Hepatocyte (in vitro differentiated cells): ENCODE data around the gene TBL1X. TPM values are rescaled to one million over a fixed set of nuclear protein-coding genes. Genes with fewer than 3 reads are reported as not detected.

Experiments
- DNase-seq: peaks from one replicate; pipeline ENCODE4 v3.0.0-alpha.2; 2016; ENCODE audit warnings: low spot score
- H2AFZ ChIP-seq: fragments of 200-600 bp; sonication (generic); 2 replicates; pipeline ENCODE4 v1.6.0; 2016; ENCODE audit warnings: antibody characterized with exemption, mild to moderate bottlenecking
- H3K27ac ChIP-seq: fragments of 200-600 bp; sonication (generic); 2 replicates; pipeline ENCODE4 v1.5.1; 2016; ENCODE audit warnings: mild to moderate bottlenecking
- H3K27me3 ChIP-seq: fragments of 200-600 bp; sonication (generic); 2 replicates; pipeline ENCODE4 v1.6.1; 2016
- H3K36me3 ChIP-seq: fragments of 200-600 bp; sonication (generic); replicated peaks from 2 replicates; pipeline ENCODE4 v1.5.1; 2016; ENCODE audit warnings: low read depth; ENCODE audit not compliant: insufficient read depth
- H3K4me1 ChIP-seq: fragments of 200-600 bp; sonication (generic); 2 replicates; pipeline ENCODE4 v1.5.1; 2016; ENCODE audit warnings: mild to moderate bottlenecking, moderate library complexity; ENCODE audit not compliant: insufficient read depth
- H3K4me2 ChIP-seq: fragments of 200-600 bp; sonication (generic); 2 replicates; pipeline ENCODE4 v1.6.0; 2016
- H3K4me3 ChIP-seq: fragments of 200-600 bp; sonication (generic); 2 replicates; pipeline ENCODE4 v1.5.1; 2016; ENCODE audit warnings: mild to moderate bottlenecking
- H3K79me2 ChIP-seq: fragments of 200-600 bp; sonication (generic); 2 replicates; pipeline ENCODE4 v1.6.0; 2017; ENCODE audit warnings: mild to moderate bottlenecking
- H3K9me2 ChIP-seq: fragments of 200-600 bp; sonication (generic); replicated peaks from 2 replicates; pipeline ENCODE4 v1.6.0; 2017; ENCODE audit warnings: mild to moderate bottlenecking; ENCODE audit not compliant: insufficient read depth
- H3K9me3 ChIP-seq: fragments of 200-600 bp; sonication (generic); 2 replicates; pipeline ENCODE4 v1.5.1; 2016; ENCODE audit warnings: low read depth, mild to moderate bottlenecking
- H4K20me1 ChIP-seq: fragments of 200-600 bp; sonication (generic); 2 replicates; pipeline ENCODE4 v1.6.0; 2016; ENCODE audit warnings: mild to moderate bottlenecking; ENCODE audit not compliant: insufficient read depth, poor library complexity, severe bottlenecking
- CTCF ChIP-seq: fragments of 200-600 bp; sonication (generic); IDR thresholded peaks from 2 replicates; pipeline ENCODE4 v1.5.1; 2016; ENCODE audit warnings: antibody characterized with exemption, mild to moderate bottlenecking; ENCODE audit not compliant: poor library complexity
- EZH2 ChIP-seq: fragments of 200-600 bp; sonication (generic); IDR thresholded peaks from 2 replicates; pipeline ENCODE4 v1.6.1; 2016; ENCODE audit warnings: antibody characterized with exemption, mild to moderate bottlenecking, borderline replicate concordance
- EZH2phosphoT487 ChIP-seq: fragments of 200-600 bp; sonication (generic); IDR thresholded peaks from one replicate; pipeline ENCODE4 v1.6.1; 2018; ENCODE audit warnings: antibody characterized with exemption, mild to moderate bottlenecking, low read depth, moderate library complexity; ENCODE audit not compliant: unreplicated experiment, severe bottlenecking
- WGBS: methylation state at CpG from one replicate; pipeline ENCODE4 v1.1.6; 2016; ENCODE audit warnings: low lambda C conversion rate; ENCODE audit errors: missing lambda C conversion rate; 5-methylcytosine and 5-hydroxymethylcytosine counted together
- polyA plus RNA-seq: library from polyadenylated mRNA; unstranded; fragments of >200 nt; fragmentation: Nextera tagmentation; extraction: Ambion mirVana; gene quantifications from 2 replicates; pipeline ENCODE4 v1.2.1, GENCODE V29; 2016
- total RNA-seq: library from RNA; depleted of rRNA; stranded (reverse); fragments of >200 nt; gene quantifications from 2 replicates; pipeline ENCODE4 v1.2.3, GENCODE V29; 2014

The TBL1X gene
- total and polyA plus RNA-seq, 2 experiments from 2014 or later, result 14.9 to 16.0 TPM

- Histone ChIP-seq H3K9me2 (no peaks in the 10 kb centered on the region), H3K4me3 (no peak overlapping the region), H3K79me2 (no peaks in the 10 kb centered on the region), H3K27ac (no peak overlapping the region), H4K20me1 (no peaks in the 10 kb centered on the region), H3K36me3 (no peaks in the 10 kb centered on the region), H2AFZ (no peak overlapping the region), H3K9me3 (no peaks in the 10 kb centered on the region), H3K4me1 (no peaks in the 10 kb centered on the region), H3K27me3 (no peaks in the 10 kb centered on the region), H3K4me2 (no peak overlapping the region)
- WGBS, result 57% methylated on average over 6 of the region's 6 CpGs
- no peak for DNase-seq
- no peak for TF ChIP-seq CTCF
- no peak for TF ChIP-seq EZH2phosphoT487
- TF ChIP-seq EZH2, result no peak
Measured at GRCh38 chrX:9664224-9664623, 199.4 kb downstream of the TBL1X start.

- no peaks in the 10 kb centered on the region for H3K9me3 ChIP-seq
- no peaks in the 10 kb centered on the region for H3K9me2 ChIP-seq
- no peaks in the 10 kb centered on the region for H3K36me3 ChIP-seq
- H3K4me2 ChIP-seq, result no peak overlapping the region
- 77% methylated on average over 4 of the region's 4 CpGs for WGBS
- DNase-seq, result no peak
- H4K20me1 ChIP-seq, result no peaks in the 10 kb centered on the region
- H3K79me2 ChIP-seq, result no peaks in the 10 kb centered on the region
- TF ChIP-seq EZH2 (no peak), CTCF (no peak), EZH2phosphoT487 (no peak)
- no peaks in the 10 kb centered on the region for H3K27me3 ChIP-seq
- H2AFZ ChIP-seq, result no peak overlapping the region
- no peak overlapping the region for H3K27ac ChIP-seq
- no peak overlapping the region for H3K4me3 ChIP-seq
- peaks cover 3% of the 10 kb centered on the region for H3K4me1 ChIP-seq
Measured at GRCh38 chrX:9665113-9665512, 200.3 kb downstream of the TBL1X start.

- H3K27ac ChIP-seq, result no peak overlapping the region
- no peak overlapping the region for H2AFZ ChIP-seq
- TF ChIP-seq CTCF (no peak), EZH2 (no peak), EZH2phosphoT487 (no peak)
- no peak overlapping the region for H3K4me3 ChIP-seq
- H3K4me1 ChIP-seq, result peaks cover 3% of the 10 kb centered on the region
- no peak for DNase-seq
- H3K36me3 ChIP-seq, result no peaks in the 10 kb centered on the region
- H3K4me2 ChIP-seq, result no peak overlapping the region
- H3K27me3 ChIP-seq, result no peaks in the 10 kb centered on the region
- no peaks in the 10 kb centered on the region for H3K9me3 ChIP-seq
- no peaks in the 10 kb centered on the region for H3K79me2 ChIP-seq
- H3K9me2 ChIP-seq, result no peaks in the 10 kb centered on the region
- H4K20me1 ChIP-seq, result no peaks in the 10 kb centered on the region
- 9% methylated on average over 3 of the region's 3 CpGs for WGBS
Measured at GRCh38 chrX:9668537-9668936, 203.7 kb downstream of the TBL1X start.

- WGBS, result 61% methylated on average over 8 of the region's 8 CpGs
- Histone ChIP-seq H3K79me2 (no peaks in the 10 kb centered on the region), H3K9me3 (no peaks in the 10 kb centered on the region), H3K4me2 (no peak overlapping the region), H3K27ac (no peak overlapping the region), H3K4me1 (peaks cover 3% of the 10 kb centered on the region), H3K27me3 (no peaks in the 10 kb centered on the region), H3K36me3 (no peaks in the 10 kb centered on the region), H4K20me1 (no peaks in the 10 kb centered on the region), H3K4me3 (no peak overlapping the region), H3K9me2 (no peaks in the 10 kb centered on the region), H2AFZ (no peak overlapping the region)
- TF ChIP-seq EZH2, result no peak
- no peak for TF ChIP-seq EZH2phosphoT487
- TF ChIP-seq CTCF, result no peak
- DNase-seq, result no peak
Measured at GRCh38 chrX:9670136-9670814, 205.4 kb downstream of the TBL1X start.
